ENCODE results near the gene CRADD. TPM values are rescaled to one million over a fixed set of nuclear protein-coding genes. Genes with fewer than 3 reads are reported as not detected.

CRADD gene
- total RNA-seq, 2 donors from 2014 or later = 56.1 to 94.8 TPM

DNA sequence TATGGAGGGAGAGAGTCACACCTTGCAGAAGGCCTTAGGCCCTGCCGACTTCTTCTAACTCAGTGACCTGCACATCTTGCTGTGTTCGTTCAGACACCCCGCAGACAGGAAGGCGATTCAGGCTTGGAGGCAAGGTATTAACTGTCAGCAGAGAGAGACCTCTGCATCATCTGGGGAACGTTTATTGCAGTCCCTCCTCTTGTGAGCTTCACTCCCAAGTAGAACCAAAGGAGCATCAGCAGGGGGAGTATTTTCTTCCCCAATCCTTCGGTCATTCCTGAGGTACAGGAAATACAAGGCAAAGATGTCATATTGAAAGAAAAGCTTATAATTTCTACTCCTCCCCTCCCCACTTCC, 217.9 kb downstream of the CRADD start:
- TF ChIP-seq, protein P1, sequence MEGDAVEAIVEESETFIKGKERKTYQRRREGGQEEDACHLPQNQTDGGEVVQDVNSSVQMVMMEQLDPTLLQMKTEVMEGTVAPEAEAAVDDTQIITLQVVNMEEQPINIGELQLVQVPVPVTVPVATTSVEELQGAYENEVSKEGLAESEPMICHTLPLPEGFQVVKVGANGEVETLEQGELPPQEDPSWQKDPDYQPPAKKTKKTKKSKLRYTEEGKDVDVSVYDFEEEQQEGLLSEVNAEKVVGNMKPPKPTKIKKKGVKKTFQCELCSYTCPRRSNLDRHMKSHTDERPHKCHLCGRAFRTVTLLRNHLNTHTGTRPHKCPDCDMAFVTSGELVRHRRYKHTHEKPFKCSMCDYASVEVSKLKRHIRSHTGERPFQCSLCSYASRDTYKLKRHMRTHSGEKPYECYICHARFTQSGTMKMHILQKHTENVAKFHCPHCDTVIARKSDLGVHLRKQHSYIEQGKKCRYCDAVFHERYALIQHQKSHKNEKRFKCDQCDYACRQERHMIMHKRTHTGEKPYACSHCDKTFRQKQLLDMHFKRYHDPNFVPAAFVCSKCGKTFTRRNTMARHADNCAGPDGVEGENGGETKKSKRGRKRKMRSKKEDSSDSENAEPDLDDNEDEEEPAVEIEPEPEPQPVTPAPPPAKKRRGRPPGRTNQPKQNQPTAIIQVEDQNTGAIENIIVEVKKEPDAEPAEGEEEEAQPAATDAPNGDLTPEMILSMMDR (IDR thresholded peaks at IDR 0.05) = no peak
- peaks cover 0 to 41% of the 10 kb centered on the region in 2 donors for H3K4me1 ChIP-seq
- DNase-seq (ENCODE audit: low spot score) = no peak

DNA sequence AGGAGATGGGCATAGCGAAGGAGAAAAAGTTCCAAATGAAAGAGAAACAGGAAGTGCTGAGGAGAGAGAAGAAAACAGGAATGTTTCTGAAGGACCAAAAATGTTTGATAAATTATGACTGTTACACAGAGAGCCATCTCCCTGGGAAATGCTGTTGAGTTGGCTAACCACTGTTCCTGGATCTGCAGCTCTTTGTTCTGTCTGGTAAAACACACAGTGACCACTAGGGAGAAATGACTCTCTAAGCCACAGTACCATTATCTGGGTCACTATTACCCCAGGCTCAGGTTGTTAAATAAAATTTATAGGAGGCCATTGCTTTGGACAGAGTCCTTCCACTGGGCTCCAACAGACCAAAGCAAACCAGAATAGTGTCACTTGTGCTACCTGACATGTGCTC, 219.3 kb downstream of the CRADD start:
- Histone ChIP-seq H3K4me3 (no peak overlapping the region), H3K4me1 (peaks cover 0 to 41% of the 10 kb centered on the region in 2 donors), H3K27ac (no peak overlapping the region), H3K27me3 (no peaks in the 10 kb centered on the region), H3K9me3 (no peaks in the 10 kb centered on the region), H3K36me3 (no peaks in the 10 kb centered on the region)
- no peak for DNase-seq (ENCODE audit: low spot score)
- TF ChIP-seq, protein P1 (IDR thresholded peaks at IDR 0.05) = peak in 1 of 2 donors; percentile 22

More for the DNA sequence above, 217.9 kb downstream of the CRADD start:
- Histone ChIP-seq H3K27ac (peak overlapping the region; percentile 77 to 81), H3K36me3 (no peaks in the 10 kb centered on the region), H3K4me3 (peak overlapping the region in 1 of 2 donors; percentile 21), H3K27me3 (no peaks in the 10 kb centered on the region), H3K9me3 (no peaks in the 10 kb centered on the region)

DNA sequence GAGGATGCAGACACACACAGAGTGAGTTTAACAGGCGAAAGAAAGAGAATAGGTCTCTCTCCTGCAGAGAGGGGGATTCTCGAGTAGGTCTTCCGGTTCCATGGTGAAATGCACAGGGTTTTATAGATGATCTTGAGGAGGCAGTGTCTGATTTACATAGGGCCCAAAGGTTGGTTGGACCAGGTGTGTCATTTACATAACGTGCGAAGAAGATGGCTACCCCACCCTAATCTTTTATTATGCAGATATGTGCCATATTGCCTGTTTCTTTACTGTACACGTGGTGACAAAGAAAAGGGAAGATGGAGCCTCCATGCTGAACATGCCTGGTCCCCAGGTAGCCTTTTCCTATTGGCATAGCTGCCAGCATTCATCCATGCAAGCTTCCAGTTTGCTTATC, 219.8 kb downstream of the CRADD start:
- TF ChIP-seq, protein P1 (IDR thresholded peaks at IDR 0.05) = no peak
- H3K27ac ChIP-seq = no peak overlapping the region
- DNase-seq (ENCODE audit: low spot score) = no peak
- H3K4me1 ChIP-seq = peaks cover 0 to 41% of the 10 kb centered on the region in 2 donors
- H3K9me3 ChIP-seq = no peaks in the 10 kb centered on the region
- no peak overlapping the region for H3K4me3 ChIP-seq
- no peaks in the 10 kb centered on the region for H3K36me3 ChIP-seq
- H3K27me3 ChIP-seq = no peaks in the 10 kb centered on the region

DNA sequence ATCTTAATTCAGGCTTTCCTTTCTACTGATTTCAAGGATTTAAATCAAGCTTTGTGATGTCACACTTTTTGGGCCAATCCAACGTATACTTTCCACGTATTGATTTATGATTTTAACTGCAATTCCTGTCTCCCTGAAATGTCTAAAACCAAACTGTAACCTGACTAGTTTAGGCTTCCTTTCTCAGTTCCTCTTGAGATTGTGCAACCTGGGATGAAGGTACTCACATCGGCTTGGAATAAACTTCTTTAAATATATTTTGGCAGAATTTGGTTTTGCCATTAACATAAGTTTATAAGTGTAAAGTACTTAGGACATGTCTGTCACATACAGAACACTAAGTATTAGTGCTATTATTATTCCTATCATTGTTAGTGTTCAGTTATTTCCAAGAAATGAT, 224.6 kb downstream of the CRADD start:
- Histone ChIP-seq H3K27me3 (no peaks in the 10 kb centered on the region), H3K9me3 (peaks cover 0 to 4% of the 10 kb centered on the region in 2 donors), H3K4me1 (no peaks in the 10 kb centered on the region), H3K36me3 (no peaks in the 10 kb centered on the region), H3K27ac (no peak overlapping the region), H3K4me3 (no peak overlapping the region)
- TF ChIP-seq, protein P1 (IDR thresholded peaks at IDR 0.05) = no peak
- DNase-seq (ENCODE audit: low spot score) = no peak

DNA sequence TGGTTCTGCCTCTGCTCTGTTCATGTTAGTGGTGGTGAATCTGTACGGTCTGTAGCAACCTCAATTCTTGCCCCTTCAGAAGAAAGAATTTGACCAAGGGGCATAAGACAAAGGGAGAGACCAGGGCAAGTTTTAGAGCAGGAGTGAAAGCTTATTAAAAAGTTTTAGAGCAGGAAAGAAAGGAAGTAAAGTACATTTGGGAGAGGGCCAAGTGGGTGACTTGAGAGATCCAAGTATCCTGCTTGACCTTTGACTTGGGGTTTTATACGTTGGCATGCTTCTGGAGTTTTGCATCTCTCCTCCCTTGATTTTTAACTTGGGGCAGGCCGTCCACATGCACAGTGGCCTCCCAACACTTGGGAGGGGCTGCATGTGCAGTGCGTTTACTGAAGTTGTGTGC, 225.0 kb downstream of the CRADD start:
- H3K4me1 ChIP-seq = no peaks in the 10 kb centered on the region
- no peak overlapping the region for H3K4me3 ChIP-seq
- no peak overlapping the region for H3K27ac ChIP-seq
- peaks cover 0 to 4% of the 10 kb centered on the region in 2 donors for H3K9me3 ChIP-seq
- H3K36me3 ChIP-seq = no peaks in the 10 kb centered on the region
- no peaks in the 10 kb centered on the region for H3K27me3 ChIP-seq
- DNase-seq (ENCODE audit: low spot score) = no peak
- TF ChIP-seq, protein P1 (IDR thresholded peaks at IDR 0.05) = no peak
